K562 (cell line): Measurements from ENCODE around the gene RBFOX2.

Source experiments
- ADNP ChIP-seq: fragments of 200-800 bp; sonication (Bioruptor generic); IDR thresholded peaks from 2 replicates; pipeline ENCODE4 v1.6.1; 2016; ENCODE audit warnings: missing genetic modification characterization, missing compliant biosample characterization
- ATF2 ChIP-seq: sonication (generic); formaldehyde crosslinking; IDR thresholded peaks from 2 replicates; pipeline ENCODE4 v1.8.1; 2022; ENCODE audit warnings: missing genetic modification reagents
- CBX2 ChIP-seq: fragments of 200-600 bp; sonication (generic); IDR thresholded peaks from one replicate; pipeline ENCODE4 v1.6.1; 2012; ENCODE audit warnings: mild to moderate bottlenecking, low read length, inconsistent platforms; ENCODE audit not compliant: insufficient read depth, poor library complexity, severe bottlenecking
- CBX3 ChIP-seq, 2 experiments: IDR thresholded peaks; 1 replicate in 1 of 2; 2 replicates in 1 of 2; pipeline ENCODE4 v1.6.1; 2012; ENCODE audit warnings: inconsistent platforms in 2 of 2, low read length in 2 of 2, borderline replicate concordance in 1 of 2, control low read depth in 1 of 2
- E2F4 ChIP-seq: sonication (generic); formaldehyde crosslinking; IDR thresholded peaks from 2 replicates; pipeline ENCODE4 v1.8.0; 2022; ENCODE audit warnings: mild to moderate bottlenecking, low read depth, missing genetic modification reagents
- JUND ChIP-seq, 2 experiments: IDR thresholded peaks; 2 replicates in 1 of 2; 3 replicates in 1 of 2; pipeline ENCODE4 v1.6.1; 2011; ENCODE audit warnings: borderline replicate concordance in 2 of 2, low read depth in 2 of 2, low read length in 2 of 2, improper control_type of control experiment in 1 of 2, missing biosample characterization in 1 of 2, missing genetic modification characterization in 1 of 2, missing genetic modification reagents in 1 of 2
- LEF1 ChIP-seq: fragments of 450-650 bp; IDR thresholded peaks from 2 replicates; pipeline ENCODE4 v1.6.1; 2016; ENCODE audit warnings: mild to moderate bottlenecking
- MAZ ChIP-seq, 2 experiments: fragments of 450-650 bp in 1 of 2; sonication (generic) in 1 of 2; formaldehyde crosslinking; IDR thresholded peaks in 1 of 2; conservative IDR thresholded peaks in 1 of 2; 2 replicates each; pipeline versions ENCODE4 v1.4.0 to v1.5.0; 2020; ENCODE audit warnings: mild to moderate bottlenecking in 1 of 2, missing genetic modification reagents in 1 of 2
- POLR2A ChIP-seq: fragments of 450-650 bp; conservative IDR thresholded peaks from 2 replicates; pipeline ENCODE4 v1.6.1; 2016
- SP1 ChIP-seq: sonication (generic); formaldehyde crosslinking; IDR thresholded peaks from 2 replicates; pipeline ENCODE4 v1.8.1; 2022; ENCODE audit warnings: mild to moderate bottlenecking, missing genetic modification reagents
- TCF7L2 ChIP-seq: fragments of 150-350 bp; IDR thresholded peaks from 2 replicates; pipeline ENCODE4 v1.6.1; 2016; ENCODE audit warnings: low read depth, mild to moderate bottlenecking, low read length, moderate library complexity
- ZNF212 ChIP-seq: fragments of 450-650 bp; formaldehyde crosslinking; IDR thresholded peaks from 2 replicates; pipeline ENCODE4 v1.4.0; 2020; ENCODE audit warnings: mild to moderate bottlenecking

- TF ChIP-seq ATF2 (CRISPR knock-in tag): no peak
- TF ChIP-seq CBX2: no peak
- TF ChIP-seq ADNP (tag): no peak
- no peak for TF ChIP-seq MAZ (CRISPR knock-in tag; conservative IDR thresholded peaks at IDR 0.05 in 1 of 2, IDR thresholded peaks at IDR 0.05 in 1 of 2)
- TF ChIP-seq POLR2A: no peak
- no peak for TF ChIP-seq E2F4
- no peak for TF ChIP-seq CBX3 (IDR thresholded peaks at IDR 0.05; ENCODE audit: borderline replicate concordance in 1 of 2, low read length in 2 of 2)
- no peak for TF ChIP-seq LEF1
- TF ChIP-seq TCF7L2: no peak
- no peak for TF ChIP-seq JUND (IDR thresholded peaks at IDR 0.05; ENCODE audit: borderline replicate concordance, low read depth, low read length)
- TF ChIP-seq JUND (tag; IDR thresholded peaks at IDR 0.05; ENCODE audit: borderline replicate concordance, low read depth, low read length): no peak
- no peak for TF ChIP-seq SP1 (CRISPR knock-in tag)
- TF ChIP-seq ZNF212 (CRISPR knock-in tag): no peak
Observed at GRCh38 chr22:36077271-36077670, 48.6 kb upstream of the RBFOX2 start.
